Sigmoid colon (tissue), 7 donors: ENCODE results near the gene ST6GALNAC4. TPM values are rescaled to one million over a fixed set of nuclear protein-coding genes. Genes with fewer than 3 reads are reported as not detected.

Experiments used
- DNase-seq: peaks from one replicate; pipeline ENCODE4 v3.0.0-alpha.2; 2019
- H3K27ac ChIP-seq, 4 donors: fragments of 200-600 bp; sonication (generic); one replicate each; pipeline ENCODE4 v1.5.1; 2016 to 2019; ENCODE audit warnings: mild to moderate bottlenecking in 1 of 4
- H3K27me3 ChIP-seq, 3 donors: fragments of 200-600 bp; sonication (generic); one replicate each; pipeline ENCODE4 v1.5.1; 2019; ENCODE audit warnings: mild to moderate bottlenecking in 1 of 3
- H3K36me3 ChIP-seq, 4 donors: fragments of 200-600 bp; sonication (generic); one replicate each; pipeline ENCODE4 v1.5.1; 2016 to 2019
- H3K4me1 ChIP-seq, 4 donors: fragments of 200-600 bp; sonication (generic); one replicate each; pipeline ENCODE4 v1.5.1; 2017 to 2019
- H3K4me3 ChIP-seq, 4 donors: fragments of 200-600 bp; sonication (generic); one replicate each; pipeline ENCODE4 v1.5.1; 2017 to 2019; ENCODE audit warnings: mild to moderate bottlenecking in 2 of 4, moderate library complexity in 1 of 4
- H3K9me3 ChIP-seq, 4 donors: fragments of 200-600 bp in 3 of 4; sonication (generic) in 3 of 4; one replicate each; pipeline versions ENCODE4 v1.5.1 to v1.6.1; 2013 to 2019
- EP300 ChIP-seq, 4 donors: sonication (generic); formaldehyde crosslinking; IDR thresholded peaks; one replicate each; pipeline ENCODE4 v1.6.1; 2017; ENCODE audit warnings: antibody characterized with exemption in 4 of 4
- POLR2A ChIP-seq, 2 donors: fragments of 450-650 bp; IDR thresholded peaks; one replicate each; pipeline ENCODE4 v1.6.1; 2016; ENCODE audit warnings: antibody characterized with exemption in 2 of 2, mild to moderate bottlenecking in 2 of 2, moderate library complexity in 2 of 2
- POLR2AphosphoS5 ChIP-seq, 4 donors: sonication (generic); formaldehyde crosslinking; IDR thresholded peaks; one replicate each; pipeline ENCODE4 v1.6.1; 2017; ENCODE audit warnings: antibody characterized with exemption in 4 of 4
- WGBS, 2 donors: extraction: QIAGEN DNeasy Blood & Tissue Kit; methylation state at CpG; one replicate each; pipeline ENCODE4 v1.1.7; 2013; 5-methylcytosine and 5-hydroxymethylcytosine counted together
- intact Hi-C: fragments of 100-400 bp; cut with DNase I; formaldehyde crosslinking; loops from one replicate; pipeline ENCODE4 v1.15.1; 2023
- polyA plus RNA-seq, 3 donors: library from polyadenylated mRNA; stranded (reverse); fragments of 200-250 nt; gene quantifications; one replicate each; pipeline ENCODE4 v1.2.3, GENCODE V29; 2013
- total RNA-seq, 4 donors: library from RNA; depleted of rRNA; stranded (reverse); fragments of >200 nt; gene quantifications; one replicate each; pipeline ENCODE4 v1.1.0, GENCODE V29; 2016
- TF ChIP-seq, protein P1 (sequence below), 4 experiments: fragments of 450-650 bp in 3 of 4; fragments of 200-600 bp in 1 of 4; IDR thresholded peaks; one replicate each; pipeline ENCODE4 v1.5.1; 2016 to 2019; ENCODE audit warnings: antibody characterized with exemption in 4 of 4, mild to moderate bottlenecking in 3 of 4, moderate library complexity in 2 of 4
- donor health status: healthy with polysubstance abuse.
- donor health status: Bipolar disorder and iron deficiency.
- donor health status: healthy.

The ST6GALNAC4 gene
- total and polyA plus RNA-seq, 7 donors, result 22.8 to 51.1 (median 27.0) TPM

DNA sequence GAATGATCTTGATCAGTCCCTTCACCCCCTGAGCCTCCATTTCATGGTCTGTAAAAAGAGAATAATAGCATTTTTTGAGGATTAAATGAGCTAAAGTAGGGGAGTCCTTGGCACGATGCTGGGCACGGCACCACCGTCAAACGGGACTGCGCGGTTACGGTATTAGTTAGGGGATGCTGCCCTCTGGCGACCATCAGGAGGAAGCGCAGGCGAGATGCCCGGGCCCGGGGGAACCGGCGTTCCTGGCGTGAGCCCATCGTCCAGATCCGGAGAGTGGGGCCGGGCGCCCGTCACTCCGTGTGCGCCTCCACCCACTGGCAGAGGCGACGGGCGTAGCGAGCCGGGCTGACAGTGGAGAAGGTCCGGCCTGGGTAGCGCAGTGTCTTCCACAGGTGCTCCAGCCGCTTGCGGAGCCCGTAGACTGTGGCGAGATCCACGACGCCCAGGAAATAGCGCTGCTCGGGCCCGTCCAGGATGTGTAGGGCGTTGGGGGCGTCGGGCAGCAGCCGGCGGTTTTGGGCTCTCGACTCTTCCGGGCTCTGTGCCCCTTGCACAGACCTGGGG is 4.8 kb upstream of the ST6GALNAC4 start:
- Histone ChIP-seq H3K27ac (no peak overlapping the region), H3K27me3 (peaks cover 3 to 16% (median 6%) of the 10 kb centered on the region in 3 donors), H3K4me3 (peak overlapping the region in 2 of 4 donors; percentile 17 to 23), H3K9me3 (no peaks in the 10 kb centered on the region), H3K4me1 (peaks cover 0 to 38% (median 36%) of the 10 kb centered on the region in 4 donors), H3K36me3 (no peaks in the 10 kb centered on the region)
- 8 to 12% methylated on average over 45 of the region's 45 CpGs for WGBS, 2 donors
- TF ChIP-seq POLR2A (IDR thresholded peaks at IDR 0.05), result no peak
- peak in 2 of 4 donors; percentile 24 to 44 for TF ChIP-seq POLR2AphosphoS5 (IDR thresholded peaks at IDR 0.05)
- TF ChIP-seq EP300 (IDR thresholded peaks at IDR 0.05), result no peak
- TF ChIP-seq, protein P1, sequence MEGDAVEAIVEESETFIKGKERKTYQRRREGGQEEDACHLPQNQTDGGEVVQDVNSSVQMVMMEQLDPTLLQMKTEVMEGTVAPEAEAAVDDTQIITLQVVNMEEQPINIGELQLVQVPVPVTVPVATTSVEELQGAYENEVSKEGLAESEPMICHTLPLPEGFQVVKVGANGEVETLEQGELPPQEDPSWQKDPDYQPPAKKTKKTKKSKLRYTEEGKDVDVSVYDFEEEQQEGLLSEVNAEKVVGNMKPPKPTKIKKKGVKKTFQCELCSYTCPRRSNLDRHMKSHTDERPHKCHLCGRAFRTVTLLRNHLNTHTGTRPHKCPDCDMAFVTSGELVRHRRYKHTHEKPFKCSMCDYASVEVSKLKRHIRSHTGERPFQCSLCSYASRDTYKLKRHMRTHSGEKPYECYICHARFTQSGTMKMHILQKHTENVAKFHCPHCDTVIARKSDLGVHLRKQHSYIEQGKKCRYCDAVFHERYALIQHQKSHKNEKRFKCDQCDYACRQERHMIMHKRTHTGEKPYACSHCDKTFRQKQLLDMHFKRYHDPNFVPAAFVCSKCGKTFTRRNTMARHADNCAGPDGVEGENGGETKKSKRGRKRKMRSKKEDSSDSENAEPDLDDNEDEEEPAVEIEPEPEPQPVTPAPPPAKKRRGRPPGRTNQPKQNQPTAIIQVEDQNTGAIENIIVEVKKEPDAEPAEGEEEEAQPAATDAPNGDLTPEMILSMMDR (IDR thresholded peaks at IDR 0.05), result peak; percentile 87 to 97 (median 92)
- intact Hi-C loops, result loop anchor here (10.0 kb wide), 1 partner anchor 417 kb away; no protein-coding TSS in a partner anchor
- peak; percentile 88 for DNase-seq

DNA sequence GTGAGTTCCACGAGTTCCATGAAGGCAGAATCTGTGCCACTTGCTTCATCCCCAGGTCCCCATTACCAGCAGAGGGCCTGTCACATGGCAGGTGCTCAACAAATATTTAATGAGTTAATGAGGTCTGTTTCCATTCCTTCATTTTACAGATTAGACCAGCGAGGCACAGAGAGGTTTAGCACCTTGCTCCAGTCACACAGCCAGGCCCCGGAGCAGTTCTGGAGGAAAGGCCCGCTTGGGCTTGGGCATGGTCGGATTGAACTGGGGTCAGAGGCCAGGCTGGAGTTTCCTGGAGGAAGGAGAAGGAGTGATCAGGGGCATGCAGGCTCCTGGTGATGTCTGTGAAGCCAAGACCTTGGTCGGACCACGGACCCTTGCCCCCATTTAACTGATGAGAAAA is 4.0 kb upstream of the ST6GALNAC4 start:
- Histone ChIP-seq H3K36me3 (no peaks in the 10 kb centered on the region), H3K27ac (no peak overlapping the region), H3K4me1 (peaks cover 0 to 46% (median 44%) of the 10 kb centered on the region in 4 donors), H3K4me3 (no peak overlapping the region), H3K27me3 (peaks cover 0 to 7% (median 0%) of the 10 kb centered on the region in 3 donors), H3K9me3 (no peaks in the 10 kb centered on the region)
- intact Hi-C loops, result loop anchor here (10.0 kb wide), 1 partner anchor 416 kb away; no protein-coding TSS in a partner anchor
- no peak for DNase-seq
- whole genome bisulfite sequencing, 2 donors, result 72 to 90% methylated on average over 7 of the region's 7 CpGs
- TF ChIP-seq POLR2A (IDR thresholded peaks at IDR 0.05) (no peak), EP300 (IDR thresholded peaks at IDR 0.05) (no peak), POLR2AphosphoS5 (IDR thresholded peaks at IDR 0.05) (no peak)
- TF ChIP-seq, protein P1 (IDR thresholded peaks at IDR 0.05), result no peak

DNA sequence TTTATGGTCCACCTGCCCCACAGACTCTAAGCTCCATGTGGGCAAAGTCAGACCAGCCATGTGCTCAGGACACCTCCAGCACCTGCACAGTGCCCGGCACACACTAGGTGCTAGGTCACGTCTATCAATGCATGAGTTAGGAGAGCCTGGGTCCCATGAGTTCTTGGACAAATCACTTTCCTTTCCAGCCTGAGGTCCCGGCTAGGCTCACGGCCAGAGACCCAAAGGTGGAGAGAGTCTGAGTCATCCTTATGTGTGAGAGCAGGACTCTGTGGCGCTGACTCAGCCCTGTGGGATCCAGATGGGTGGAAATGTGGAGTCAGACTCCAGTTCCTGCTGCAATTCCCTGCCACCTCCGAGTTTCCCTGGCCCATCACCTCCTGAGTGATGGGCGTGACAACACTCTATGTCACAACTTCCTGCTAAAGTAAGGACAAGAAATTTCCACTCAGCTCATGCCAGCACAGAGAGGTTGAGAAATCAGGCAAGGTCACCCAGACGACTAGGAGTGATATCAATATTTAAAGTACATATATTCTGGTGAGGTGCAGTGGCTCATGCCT is 2.5 kb upstream of the ST6GALNAC4 start:
- Histone ChIP-seq H3K27me3 (no peaks in the 10 kb centered on the region), H3K9me3 (no peaks in the 10 kb centered on the region), H3K4me3 (no peak overlapping the region), H3K27ac (peak overlapping the region; percentile 15 to 80 (median 74)), H3K4me1 (peaks cover 0 to 57% (median 52%) of the 10 kb centered on the region in 4 donors), H3K36me3 (no peaks in the 10 kb centered on the region)
- 16 to 52% methylated on average over 8 of the region's 8 CpGs for WGBS, 2 donors
- DNase-seq, result peak; percentile 96
- intact Hi-C loops, result loop anchor here (2.0 to 5.0 kb wide), 4 partner anchors 42 to 331 kb away; partner anchors contain the start of genes AK1, CDK9 and FPGS
- TF ChIP-seq EP300 (IDR thresholded peaks at IDR 0.05) (peak in 1 of 4 donors; percentile 9), POLR2AphosphoS5 (IDR thresholded peaks at IDR 0.05) (peak; percentile 10 to 82 (median 44)), POLR2A (IDR thresholded peaks at IDR 0.05) (no peak)
- TF ChIP-seq, protein P1 (IDR thresholded peaks at IDR 0.05), result no peak

DNA sequence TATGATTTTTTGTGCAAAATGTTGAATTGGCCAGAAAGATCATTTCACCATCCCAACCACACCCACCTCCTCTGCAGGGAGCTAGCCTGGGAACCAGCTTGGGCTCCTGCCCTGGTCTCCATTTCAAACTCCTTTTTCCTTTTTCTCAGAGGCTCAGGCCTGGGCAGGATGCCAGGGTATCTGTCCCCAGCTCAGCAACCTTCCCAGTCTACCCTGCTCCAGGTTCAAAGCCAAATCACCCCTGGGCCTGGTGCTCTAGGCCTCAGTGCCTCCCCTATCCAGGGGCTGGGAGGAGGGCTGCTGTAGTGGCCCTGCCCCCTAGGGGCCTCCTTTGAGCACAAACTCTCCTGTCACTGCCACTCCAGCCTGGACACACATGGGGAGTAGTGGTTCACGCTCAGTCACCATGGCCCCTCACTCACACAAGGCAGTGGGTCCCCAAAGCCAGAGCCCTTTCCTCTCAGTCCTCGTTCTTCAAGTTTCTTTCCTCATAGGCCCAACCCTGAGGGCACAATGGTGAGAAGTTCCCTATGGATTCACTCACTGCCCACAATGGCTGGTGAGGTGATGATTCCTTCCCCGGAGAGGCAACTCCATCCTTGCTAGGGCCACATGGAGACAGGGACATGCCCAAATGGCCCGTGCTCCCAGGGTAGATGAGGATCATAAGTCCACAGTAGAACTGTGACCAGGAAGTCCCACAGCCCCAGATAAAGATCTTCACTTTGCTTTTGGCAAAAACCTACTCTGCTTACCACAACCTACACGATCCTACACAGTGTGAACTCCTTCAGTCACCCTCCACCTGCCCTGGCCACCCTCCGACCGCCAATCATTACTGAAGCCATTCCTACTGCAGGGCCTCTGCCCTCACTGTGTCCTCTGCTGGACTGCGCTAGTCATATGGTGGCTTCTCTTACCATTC is 1.6 kb upstream of the ST6GALNAC4 start:
- Histone ChIP-seq H3K9me3 (no peaks in the 10 kb centered on the region), H3K4me1 (peaks cover 0 to 57% (median 52%) of the 10 kb centered on the region in 4 donors)

More for the DNA sequence above, 1.6 kb upstream of the ST6GALNAC4 start:
- TF ChIP-seq POLR2A (IDR thresholded peaks at IDR 0.05), result no peak
- H3K27me3 ChIP-seq, result no peaks in the 10 kb centered on the region
- intact Hi-C loops, result loop anchor here (2.0 to 5.0 kb wide), 4 partner anchors 41 to 330 kb away; partner anchors contain the start of genes AK1, CDK9 and FPGS
- DNase-seq, result no peak
- H3K27ac ChIP-seq, result peak overlapping the region; percentile 72 to 81 (median 78)
- 76 to 82% methylated on average over 8 of the region's 8 CpGs for WGBS, 2 donors
- H3K4me3 ChIP-seq, result no peak overlapping the region
- H3K36me3 ChIP-seq, result no peaks in the 10 kb centered on the region
